SHP77 treated with DMSO at 0.1 percent for 48 hours (cell line): ENCODE measurements around the gene RDM1.

Experiments
- DNase-seq: peaks from one replicate; lab custom pipeline; 2025; lab: John Stamatoyannopoulos, UW

Gene RDM1

GRCh38 chr17:35932586-35932985 is 2.0 kb upstream of the RDM1 start:
- DNase-seq, result no peak

GRCh38 chr17:35931794-35932425 is 1.3 kb upstream of the RDM1 start:
- DNase-seq, result no peak

DNA sequence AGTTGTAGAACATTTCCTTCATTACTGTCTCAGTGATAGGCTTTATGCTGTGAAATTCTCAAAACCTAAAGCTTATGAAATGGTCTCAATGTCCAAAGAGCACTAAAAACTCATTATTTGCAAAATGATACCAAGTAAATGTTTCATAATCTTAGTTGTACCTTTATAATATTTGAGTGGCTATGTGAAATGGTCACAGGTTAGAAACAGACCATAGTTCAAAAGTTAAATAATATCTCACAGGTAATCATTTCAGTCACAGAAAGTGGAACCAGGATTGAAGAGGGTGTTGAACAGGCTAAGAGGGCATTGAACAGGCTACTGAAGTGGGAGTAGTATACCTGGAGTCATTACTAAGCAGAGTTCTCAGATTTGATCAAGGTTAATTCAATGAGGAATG is 2.9 kb downstream of the RDM1 start:
- no peak for DNase-seq

GRCh38 chr17:35923609-35924114 is 6.9 kb downstream of the RDM1 start:
- DNase-seq, result no peak

- DNase-seq, result no peak
Measured at GRCh38 chr17:35920229-35920628, 10.3 kb downstream of the RDM1 start.

GRCh38 chr17:35918665-35919064 is 11.9 kb downstream of the RDM1 start:
- no peak for DNase-seq

DNA sequence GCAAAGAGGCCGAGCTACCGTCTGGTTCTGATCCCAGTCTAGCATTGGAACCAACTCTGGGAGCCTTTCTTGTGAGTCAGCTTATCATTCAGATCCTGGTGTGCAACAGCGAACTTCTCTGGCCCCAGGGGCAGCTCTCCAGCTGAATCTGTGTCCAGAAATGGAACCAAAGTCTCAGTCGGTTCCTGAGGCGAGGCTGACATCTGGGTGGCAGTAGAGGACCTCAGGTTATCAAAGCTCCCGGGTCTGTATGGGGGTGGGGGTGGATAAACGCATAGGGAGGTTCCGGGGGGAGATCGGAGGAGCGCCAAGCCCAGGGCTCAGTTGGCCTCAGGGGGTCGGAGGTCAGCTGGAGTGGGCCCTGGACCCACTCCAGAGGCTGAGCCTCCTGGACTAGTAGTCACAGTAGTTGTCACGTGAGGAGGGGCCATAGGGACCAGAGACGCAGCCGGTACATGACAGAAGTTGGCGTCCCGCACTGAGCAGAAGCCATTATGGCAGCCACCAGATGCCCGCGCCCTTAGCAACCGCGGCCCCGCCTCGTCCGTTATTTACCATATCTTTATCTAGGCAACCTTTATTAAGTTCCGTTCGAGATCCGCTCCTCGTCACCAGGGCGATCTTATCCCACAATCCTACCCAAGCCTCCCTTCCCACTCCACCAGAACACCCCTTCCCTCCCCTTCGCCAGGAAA is 12.9 kb downstream of the RDM1 start:
- DNase-seq, result no peak

DNA sequence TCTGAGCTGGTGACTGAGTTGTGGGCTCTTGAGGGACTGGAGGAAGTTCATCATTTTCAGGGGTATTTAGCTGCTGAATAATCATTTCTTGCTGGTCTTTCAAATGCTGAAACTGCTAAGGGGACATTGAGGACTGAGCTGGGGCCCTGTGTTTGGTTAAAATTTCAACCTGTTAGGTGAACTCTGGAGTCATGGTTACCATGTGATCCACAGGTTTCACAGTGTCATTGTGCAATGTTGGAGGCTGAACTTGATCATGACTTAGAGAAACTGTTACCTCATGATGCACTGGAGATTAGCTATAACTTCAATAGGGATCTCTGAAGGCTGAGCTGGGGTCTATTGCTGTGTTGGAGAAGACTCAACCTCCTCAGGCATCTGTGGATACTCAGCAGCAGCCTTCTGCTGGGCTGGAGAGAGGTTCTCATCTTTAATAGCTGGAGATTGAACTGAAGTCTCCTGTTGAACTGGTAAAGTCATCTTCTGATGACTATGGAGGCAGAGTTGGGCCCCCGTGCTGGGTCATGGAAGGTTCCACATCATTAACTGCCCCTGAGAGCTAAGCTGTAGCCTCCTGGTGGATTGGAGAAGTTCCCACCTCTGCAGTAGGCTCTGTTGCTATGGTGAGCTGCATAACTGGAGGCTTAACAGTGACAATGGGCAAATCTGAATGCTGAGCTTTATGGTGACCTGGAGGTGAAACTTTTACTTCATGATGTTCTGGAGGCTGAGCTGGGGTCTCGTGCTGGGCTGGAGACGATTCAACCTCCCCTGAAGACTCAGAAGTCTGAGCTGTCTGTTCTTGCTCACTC is 15.2 kb downstream of the RDM1 start:
- DNase-seq, result no peak

DNA sequence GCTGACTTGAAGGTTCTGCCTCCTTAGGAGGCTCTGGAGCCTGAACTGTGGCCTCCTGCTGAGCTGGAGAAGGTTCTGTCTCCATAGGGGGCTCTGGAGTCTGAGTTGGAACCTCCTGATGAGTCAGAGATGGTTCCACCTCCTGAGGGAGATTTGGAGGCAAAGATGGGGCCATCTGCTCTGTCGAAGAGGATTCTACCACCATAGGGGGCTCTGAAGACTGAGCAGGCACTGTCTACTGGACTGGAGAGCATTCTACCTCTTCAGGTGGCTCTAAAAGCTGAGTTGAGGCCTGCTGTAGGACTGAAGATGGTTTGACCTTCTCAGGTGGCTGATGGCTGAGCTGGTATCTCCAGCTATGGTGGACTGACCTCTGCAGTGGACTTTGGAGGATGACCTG is 16.2 kb downstream of the RDM1 start:
- no peak for DNase-seq

DNA sequence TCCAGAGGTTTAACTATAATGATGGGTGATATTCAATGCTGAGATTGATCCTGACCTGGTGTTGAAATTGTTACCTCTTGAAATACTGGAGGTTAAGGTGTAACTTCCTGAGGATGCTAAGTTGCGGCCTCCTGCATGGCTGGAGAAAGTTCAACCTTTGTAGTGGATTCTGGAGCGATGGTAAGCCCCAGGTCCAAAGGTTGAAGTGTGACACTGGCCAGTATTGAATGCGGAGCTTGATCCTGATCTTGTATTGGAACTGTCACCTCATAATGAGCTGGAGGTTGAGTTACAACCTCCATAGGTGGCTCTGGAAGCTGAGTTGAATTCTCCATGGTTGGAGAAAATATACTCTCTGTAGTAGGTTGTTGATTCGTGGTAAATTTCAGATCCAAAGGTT is 17.0 kb downstream of the RDM1 start:
- DNase-seq, result no peak

DNA sequence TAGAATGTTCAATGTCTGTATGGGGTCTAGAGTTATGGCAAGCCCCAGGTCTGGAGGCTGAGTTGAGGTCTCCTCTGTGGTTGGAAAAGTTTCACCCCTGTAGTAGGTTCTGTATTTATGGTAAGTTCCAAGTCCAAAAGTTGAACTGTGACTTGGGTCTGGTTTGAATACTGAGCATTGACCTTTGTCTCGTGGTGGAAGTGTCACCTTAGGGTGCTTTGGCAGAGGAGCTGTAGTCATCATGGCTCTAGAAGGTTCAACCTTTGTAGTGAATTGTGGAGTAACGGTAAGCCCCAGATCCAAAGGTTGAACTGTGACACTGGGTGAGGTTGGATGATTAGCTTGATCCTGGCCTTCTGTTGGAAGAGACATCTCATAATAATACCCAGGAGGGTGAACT is 17.6 kb downstream of the RDM1 start:
- DNase-seq, result no peak

DNA sequence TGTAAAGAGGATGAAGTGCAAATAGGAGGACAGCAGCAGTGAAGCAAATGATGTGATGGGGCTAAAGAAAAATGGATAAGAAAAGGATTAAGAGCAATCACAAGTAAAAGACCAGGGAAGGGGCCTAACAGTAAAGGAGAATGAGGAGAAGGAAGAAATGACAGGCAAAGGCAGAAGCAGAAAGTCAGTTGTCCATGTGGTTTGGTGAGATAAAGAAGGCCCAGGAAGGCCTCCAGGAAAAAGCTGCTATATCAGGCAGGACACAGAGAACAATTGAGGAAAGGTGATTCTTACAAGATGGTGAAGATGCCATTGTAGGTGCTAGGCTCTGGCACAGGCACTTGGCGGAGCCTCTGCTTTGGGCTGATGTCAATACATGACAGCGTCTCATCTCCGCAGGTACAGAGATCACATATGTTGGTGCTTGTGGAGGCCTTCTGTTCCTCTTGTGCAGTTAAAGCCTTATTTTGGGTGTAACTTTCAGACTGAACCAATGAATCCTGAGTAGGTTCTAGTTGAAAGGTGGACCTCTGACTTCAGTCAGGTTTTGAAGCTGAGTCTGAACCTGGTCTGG is 18.1 kb downstream of the RDM1 start:
- DNase-seq, result no peak

GRCh38 chr17:35909408-35909807 is 21.2 kb downstream of the RDM1 start:
- DNase-seq, result no peak

DNA sequence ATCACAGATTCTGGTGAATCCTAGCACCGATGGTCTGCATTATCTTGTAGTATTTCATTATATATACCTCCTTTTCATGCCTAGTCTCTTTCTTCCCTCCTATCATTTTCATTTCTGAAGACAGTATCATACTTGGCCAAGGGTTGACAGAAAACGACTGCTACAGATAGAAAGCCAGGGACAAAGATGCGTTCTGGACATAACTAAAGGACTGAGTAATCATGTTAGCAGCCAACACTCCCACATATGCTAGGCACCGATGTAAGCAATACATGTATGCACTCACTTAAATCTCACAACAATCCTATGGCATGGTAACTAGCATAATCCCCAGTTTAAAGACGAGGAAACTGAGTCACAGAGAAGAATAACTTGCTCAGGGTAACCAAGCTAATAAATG is 22.9 kb downstream of the RDM1 start:
- DNase-seq, result no peak

DNA sequence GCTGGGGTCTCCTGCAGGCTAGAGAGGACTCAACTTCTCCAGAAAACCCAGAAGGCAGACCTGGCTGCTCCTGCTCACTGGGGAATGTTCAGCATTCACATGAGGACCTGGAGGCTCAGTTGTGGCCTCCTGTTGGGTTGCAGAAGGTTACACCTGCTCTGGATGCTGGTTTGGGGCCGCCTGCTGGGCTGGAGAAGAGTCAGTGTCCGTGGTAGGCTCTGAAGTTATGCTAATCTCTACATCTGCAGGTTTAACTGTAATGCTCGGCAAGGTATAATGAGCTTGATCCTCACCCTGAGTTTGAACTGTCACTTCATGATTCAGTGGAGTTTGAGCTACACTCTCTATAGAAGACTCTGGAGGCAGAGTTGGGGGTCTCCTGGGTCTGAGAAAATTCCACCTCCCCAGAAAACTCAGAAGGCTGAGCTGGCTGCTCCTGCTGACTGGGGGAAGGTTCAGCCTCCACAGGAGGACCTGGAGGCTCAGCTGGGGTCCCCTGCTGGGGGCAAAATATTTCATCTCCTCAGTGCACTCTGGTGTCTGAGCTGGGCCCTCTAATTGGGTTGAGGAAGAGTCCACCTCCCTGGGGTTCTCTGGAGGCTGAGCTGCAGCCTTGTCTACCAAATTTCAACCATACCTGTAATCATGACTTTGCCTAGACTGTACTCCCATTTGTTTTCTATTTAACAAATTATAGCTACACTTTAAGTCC is 23.5 kb downstream of the RDM1 start:
- no peak for DNase-seq

GRCh38 chr17:35906191-35906925 is 24.2 kb downstream of the RDM1 start:
- DNase-seq, result no peak

DNA sequence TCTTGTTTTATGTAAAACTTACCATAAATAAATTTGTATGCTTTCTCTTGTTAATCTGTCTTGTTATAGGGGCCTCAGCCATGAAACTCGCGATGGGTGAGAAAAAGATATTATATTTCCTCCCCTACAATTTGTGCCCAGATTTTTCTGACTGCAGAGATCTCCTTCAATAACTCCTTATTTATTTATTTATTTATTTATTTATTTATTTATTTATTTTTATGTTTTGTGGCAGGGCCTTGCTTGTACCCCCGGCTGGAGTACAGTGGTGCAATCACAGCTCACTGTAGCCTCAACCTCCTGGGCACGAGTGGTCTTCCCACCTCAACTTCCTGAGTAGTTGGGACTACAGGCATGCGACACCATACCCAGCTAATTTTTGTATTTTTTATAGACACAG is 27.1 kb downstream of the RDM1 start:
- no peak for DNase-seq

DNA sequence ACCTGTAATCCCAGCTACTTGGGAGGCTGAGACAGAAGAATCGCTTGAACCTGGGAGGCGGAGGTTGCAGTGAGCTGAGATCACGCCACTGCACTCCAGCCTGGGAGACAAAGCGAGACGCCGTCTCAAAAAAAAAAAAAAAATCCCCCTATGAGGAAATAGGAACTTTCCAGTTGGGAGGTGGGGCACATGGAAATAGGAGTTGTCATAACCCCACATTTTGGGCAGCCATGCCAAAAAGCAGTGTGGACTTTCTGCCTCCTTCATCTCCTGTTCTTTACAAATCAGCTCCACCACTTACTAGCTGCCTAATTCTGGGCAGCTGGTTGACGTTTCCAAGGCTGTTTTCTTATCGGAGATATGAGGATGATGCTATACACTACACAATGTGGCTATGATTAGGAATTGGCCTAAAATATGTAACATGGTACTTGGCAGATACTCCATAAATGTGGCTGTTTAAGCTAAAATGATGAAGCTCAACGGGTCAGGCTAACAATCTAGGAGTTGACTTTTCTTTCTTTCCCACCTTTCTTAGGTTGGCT is 28.9 kb downstream of the RDM1 start:
- DNase-seq, result no peak

DNA sequence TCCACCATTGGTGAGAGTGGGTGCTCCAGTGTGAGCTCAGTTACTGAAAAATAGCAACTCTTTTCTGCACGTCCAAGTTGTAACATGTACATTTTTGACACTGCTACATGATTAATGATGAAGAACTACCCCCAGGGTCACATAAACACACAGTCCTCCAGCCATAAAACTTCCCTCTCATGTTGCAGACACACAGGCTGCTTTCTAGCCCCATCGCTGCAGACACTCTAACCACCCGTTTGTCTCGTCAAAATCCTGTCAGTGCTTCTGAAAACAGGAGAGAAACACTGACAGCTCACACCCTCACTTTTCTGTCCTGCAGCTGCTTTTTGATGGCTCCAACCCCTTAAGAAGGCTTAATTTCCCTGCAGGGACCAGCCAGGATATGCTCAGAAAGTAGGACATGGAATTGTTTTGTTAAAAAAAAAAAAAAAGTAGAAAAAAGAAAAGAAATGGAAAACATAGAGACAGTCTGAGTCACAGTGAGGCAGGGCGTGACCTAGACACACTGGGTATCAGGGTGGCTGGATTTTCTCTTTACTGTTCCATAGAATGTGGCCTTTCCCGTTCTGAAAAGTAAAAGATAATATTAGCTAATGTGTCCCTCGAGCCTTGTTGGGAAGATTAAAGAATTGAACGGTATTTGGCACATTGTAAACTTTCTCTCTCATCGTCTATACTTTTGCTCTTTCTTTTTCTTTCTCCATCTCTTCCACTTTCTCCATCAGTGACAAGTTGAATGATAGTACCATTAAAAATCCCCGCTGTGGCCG is 29.7 kb downstream of the RDM1 start:
- no peak for DNase-seq

DNA sequence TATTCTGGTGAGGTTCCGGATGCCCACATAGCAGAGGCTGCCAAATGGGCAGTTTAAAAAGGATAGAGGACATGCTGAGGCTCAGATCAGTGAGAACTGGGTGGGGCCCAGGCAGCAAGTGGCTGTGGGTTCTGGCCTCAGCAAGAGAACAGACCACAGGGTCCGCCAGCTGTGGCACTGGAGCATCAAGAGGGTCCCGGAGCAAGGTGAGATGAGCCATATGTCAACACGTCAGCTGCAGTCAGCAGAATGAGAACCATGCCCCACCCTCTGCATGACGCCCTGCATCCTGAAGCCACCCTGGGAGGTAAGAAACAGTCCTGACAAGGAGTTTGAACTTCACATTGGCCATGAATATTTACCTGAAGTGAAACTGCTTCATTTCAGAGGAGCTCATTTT is 30.3 kb downstream of the RDM1 start:
- no peak for DNase-seq
